NCI-H82 (cell line): ENCODE data around the gene TAS2R5.
"Not testable (repeated sequence)": the region's sequence is repeated elsewhere in the genome, so short reads cannot be mapped to it uniquely, and the experiment has no call there.

ENCODE experiments used
- DNase-seq: peaks from one replicate; lab custom pipeline; 2025; lab: John Stamatoyannopoulos, UW

Gene TAS2R5

GRCh38 chr7:141789917-141790316, at the start of gene TAS2R5:
TAS2R5 (plus strand) TSS chr7:141790217; CDS start chr7:141790362, 145 bp downstream.
- no peak for DNase-seq

- DNase-seq, result no peak
These were observed 47.8 kb upstream of the TAS2R5 start for GRCh38 chr7:141742229-141742628.

GRCh38 chr7:141744131-141744530, 45.9 kb upstream of the TAS2R5 start:
- DNase-seq, result no peak

GRCh38 chr7:141748396-141748795, 41.6 kb upstream of the TAS2R5 start:
- DNase-seq, result no peak

GRCh38 chr7:141751904-141752303, 38.1 kb upstream of the TAS2R5 start:
- DNase-seq, result peak; percentile 4

GRCh38 chr7:141752634-141753033, 37.4 kb upstream of the TAS2R5 start:
- peak; percentile 17 for DNase-seq

GRCh38 chr7:141754939-141755338, 35.1 kb upstream of the TAS2R5 start:
- peak; percentile 73 for DNase-seq

- DNase-seq, result no peak
These were observed 26.2 kb upstream of the TAS2R5 start, which contains the start of gene TAS2R3 for GRCh38 chr7:141763797-141764196. TAS2R3 (plus strand) TSS chr7:141764097; CDS start chr7:141764159, 62 bp downstream.

- DNase-seq, result not testable (repeated sequence)
These were observed 19.9 kb upstream of the TAS2R5 start for GRCh38 chr7:141770083-141770583.

GRCh38 chr7:141776374-141776773, 13.6 kb upstream of the TAS2R5 start, which contains the start of gene TAS2R4:
TAS2R4 (plus strand) TSS chr7:141776674; CDS start chr7:141778489, 1,815 bp downstream.
- no peak for DNase-seq

- peak; percentile 73 for DNase-seq
These were observed 4.1 kb upstream of the TAS2R5 start for GRCh38 chr7:141785706-141786552.

GRCh38 chr7:141788296-141788695, 1.7 kb upstream of the TAS2R5 start:
- DNase-seq, result no peak

- DNase-seq, result no peak
These were observed 2.5 kb downstream of the TAS2R5 start for GRCh38 chr7:141792526-141792925.

GRCh38 chr7:141820067-141820466, 30.1 kb downstream of the TAS2R5 start:
- DNase-seq, result peak; percentile 4

GRCh38 chr7:141822432-141822831, 32.4 kb downstream of the TAS2R5 start:
- not testable (repeated sequence) for DNase-seq

- peak; percentile 4 for DNase-seq
These were observed 47.7 kb downstream of the TAS2R5 start for GRCh38 chr7:141837683-141838082.

GRCh38 chr7:141838581-141838980, 48.6 kb downstream of the TAS2R5 start:
- DNase-seq, result no peak

GRCh38 chr7:141839256-141839655, 49.2 kb downstream of the TAS2R5 start:
- DNase-seq, result no peak

GRCh38 chr7:141840708-141841107, 50.7 kb downstream of the TAS2R5 start:
- DNase-seq, result no peak
